H7 (cell line): Measurements from ENCODE around the gene SH2D3A. TPM values are rescaled to one million over a fixed set of nuclear protein-coding genes. Genes with fewer than 3 reads are reported as not detected.
"Not testable (repeated sequence)": the region's sequence is repeated elsewhere in the genome, so short reads cannot be mapped to it uniquely, and the experiment has no call there.

ENCODE experiments used
- DNase-seq: peaks from one replicate; pipeline ENCODE4 v3.0.0; 2012
- H3K27me3 ChIP-seq: 2 replicates; pipeline ENCODE4 v1.6.0; 2011; ENCODE audit warnings: mild to moderate bottlenecking, low read length; ENCODE audit not compliant: control insufficient read depth, insufficient read depth
- H3K36me3 ChIP-seq: replicated peaks from 2 replicates; pipeline ENCODE4 v1.5.1; 2011; ENCODE audit warnings: low read length; ENCODE audit not compliant: control insufficient read depth, insufficient read depth
- H3K4me3 ChIP-seq: 2 replicates; pipeline ENCODE4 v1.5.1; 2011; ENCODE audit warnings: low read depth, mild to moderate bottlenecking, control low read depth, low read length, moderate library complexity; ENCODE audit not compliant: insufficient read depth
- total RNA-seq: library from RNA; depleted of rRNA; stranded (reverse); fragments of >200 nt; shearing (Covaris generic); gene quantifications from 2 replicates; pipeline ENCODE4 v1.2.3, GENCODE V29; 2014; rRNA removed

Gene SH2D3A
- total RNA-seq, 1 experiment from 2014 or later, result 11.7 TPM

DNA sequence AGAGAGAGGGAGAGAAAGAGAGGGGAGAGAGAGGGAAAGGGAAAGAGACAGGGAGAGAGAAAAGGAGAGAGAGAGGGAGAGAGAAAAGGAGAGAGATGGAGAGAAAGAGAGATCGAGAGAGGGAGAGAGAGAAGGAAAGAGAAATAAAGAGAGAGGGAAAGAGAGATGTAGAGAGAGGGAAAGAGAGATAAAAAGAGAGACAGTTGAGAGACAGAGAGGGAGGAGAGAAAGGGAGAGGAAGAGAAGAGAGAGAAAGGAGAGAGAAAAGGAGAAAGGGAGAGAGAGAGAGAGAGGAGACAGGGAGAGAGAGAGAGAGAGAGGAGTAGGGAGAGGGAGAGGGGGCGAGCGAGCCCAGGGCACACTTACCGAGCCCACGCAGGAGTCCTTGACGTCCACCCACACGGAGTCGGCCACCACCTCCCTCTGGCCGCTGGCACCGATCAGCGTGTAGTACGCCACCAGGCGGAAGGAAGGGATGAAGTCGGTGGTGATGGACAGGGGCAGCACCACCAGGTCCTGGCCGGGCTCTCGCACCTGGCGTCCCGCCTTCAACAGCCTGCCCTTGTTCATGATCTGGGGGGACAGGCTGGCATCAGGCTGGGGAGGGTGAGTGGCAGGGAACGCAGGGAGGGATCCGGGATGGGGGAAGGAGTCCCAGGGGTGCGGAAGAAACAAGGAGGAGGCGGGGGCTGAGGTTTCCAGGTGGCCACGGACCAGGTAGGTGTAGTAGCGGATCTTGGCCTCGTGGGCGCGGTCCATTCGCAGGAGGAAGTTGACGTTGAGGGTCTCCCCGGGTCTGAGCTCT is 56.8 kb downstream of the SH2D3A start:
- no peaks in the 10 kb centered on the region for H3K27me3 ChIP-seq
- DNase-seq, result peak; percentile 87
- peaks cover 4% of the 10 kb centered on the region for H3K36me3 ChIP-seq
- H3K4me3 ChIP-seq, result no peak overlapping the region

DNA sequence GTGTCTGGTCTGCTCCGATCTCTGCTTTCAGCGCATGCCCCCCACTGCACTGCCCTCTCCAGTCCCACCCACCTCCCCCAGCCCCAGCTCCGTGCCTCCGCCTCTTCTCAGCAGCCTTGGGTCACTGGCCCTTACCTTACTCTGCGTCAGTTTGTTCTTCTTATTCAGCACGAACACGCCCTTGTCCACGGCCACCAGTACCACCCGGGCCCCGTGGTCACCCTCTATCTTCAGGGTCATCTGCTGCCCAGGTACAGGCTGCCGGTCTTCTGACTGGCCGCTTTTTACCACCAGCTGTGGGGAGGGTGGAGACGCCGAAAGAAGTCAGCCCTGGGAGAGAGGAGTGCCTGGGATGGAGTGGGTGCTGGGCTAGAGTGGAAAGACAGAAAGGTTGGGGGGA is 57.7 kb downstream of the SH2D3A start:
- no peak for DNase-seq
- Histone ChIP-seq H3K27me3 (no peaks in the 10 kb centered on the region), H3K4me3 (no peak overlapping the region), H3K36me3 (peaks cover 4% of the 10 kb centered on the region)

DNA sequence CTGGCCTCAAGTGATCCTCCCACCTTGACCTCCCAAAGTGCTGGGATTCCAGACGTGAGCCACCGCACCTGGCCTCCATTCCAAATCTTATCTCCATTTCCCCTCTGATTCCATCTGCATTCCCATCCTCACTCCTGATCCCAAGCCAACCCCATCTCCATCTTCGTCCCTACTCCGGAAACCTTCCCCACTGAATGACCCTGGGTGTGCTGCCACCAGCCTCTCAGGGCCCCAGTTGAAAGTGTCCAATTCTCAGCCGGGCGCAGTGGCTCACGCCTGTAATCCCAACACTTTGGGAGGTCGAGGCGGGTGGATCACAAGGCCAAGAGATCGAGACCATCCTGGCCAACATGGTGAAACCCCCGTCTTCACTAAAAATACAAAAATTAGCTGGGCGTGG is 58.3 kb downstream of the SH2D3A start:
- H3K27me3 ChIP-seq, H3K36me3 ChIP-seq, DNase-seq, H3K4me3 ChIP-seq: not testable (repeated sequence)

DNA sequence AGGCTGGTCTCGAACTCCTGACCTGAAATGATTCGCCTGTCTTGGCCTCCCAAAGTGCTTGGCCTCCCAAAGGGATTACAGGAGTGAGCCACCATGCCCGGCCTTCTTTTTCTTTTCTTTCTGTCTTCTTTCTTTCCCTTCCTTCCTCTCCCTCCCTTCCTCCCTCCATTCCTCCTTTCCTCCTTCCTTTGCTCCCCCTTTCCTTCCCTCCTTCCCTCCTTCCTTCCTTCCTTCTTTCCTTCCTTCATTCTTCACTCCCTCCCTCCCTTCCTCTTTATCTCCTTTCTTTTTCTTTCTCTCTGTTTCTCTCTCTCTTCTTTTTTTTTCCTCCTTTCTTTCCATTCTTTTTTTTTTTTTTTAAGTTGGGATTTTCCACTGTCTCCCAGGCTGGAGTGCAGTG is 58.9 kb downstream of the SH2D3A start:
- no peaks in the 10 kb centered on the region for H3K27me3 ChIP-seq
- H3K36me3 ChIP-seq, result peaks cover 4% of the 10 kb centered on the region
- no peak overlapping the region for H3K4me3 ChIP-seq
- DNase-seq, result no peak

DNA sequence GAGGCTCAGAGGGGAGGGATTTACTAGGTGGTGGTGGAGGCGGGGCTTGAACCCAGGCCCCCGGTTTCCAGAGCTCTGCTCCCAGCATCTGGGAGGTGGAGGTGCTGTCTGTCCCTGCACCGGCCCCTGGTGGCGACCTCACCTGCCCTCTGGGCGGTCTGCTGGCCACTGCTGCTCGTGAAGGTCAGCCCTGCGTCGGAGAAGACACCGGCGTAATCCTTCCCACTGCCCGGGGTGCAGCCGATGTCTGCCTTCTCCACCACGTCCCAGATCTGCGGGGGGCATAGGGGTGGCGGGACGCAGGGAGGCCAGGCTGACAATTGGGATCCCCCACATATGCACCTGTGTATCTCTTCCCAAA is 59.6 kb downstream of the SH2D3A start:
- no peaks in the 10 kb centered on the region for H3K27me3 ChIP-seq
- DNase-seq, result peak; percentile 37
- H3K36me3 ChIP-seq, result peaks cover 4% of the 10 kb centered on the region
- H3K4me3 ChIP-seq, result no peak overlapping the region

DNA sequence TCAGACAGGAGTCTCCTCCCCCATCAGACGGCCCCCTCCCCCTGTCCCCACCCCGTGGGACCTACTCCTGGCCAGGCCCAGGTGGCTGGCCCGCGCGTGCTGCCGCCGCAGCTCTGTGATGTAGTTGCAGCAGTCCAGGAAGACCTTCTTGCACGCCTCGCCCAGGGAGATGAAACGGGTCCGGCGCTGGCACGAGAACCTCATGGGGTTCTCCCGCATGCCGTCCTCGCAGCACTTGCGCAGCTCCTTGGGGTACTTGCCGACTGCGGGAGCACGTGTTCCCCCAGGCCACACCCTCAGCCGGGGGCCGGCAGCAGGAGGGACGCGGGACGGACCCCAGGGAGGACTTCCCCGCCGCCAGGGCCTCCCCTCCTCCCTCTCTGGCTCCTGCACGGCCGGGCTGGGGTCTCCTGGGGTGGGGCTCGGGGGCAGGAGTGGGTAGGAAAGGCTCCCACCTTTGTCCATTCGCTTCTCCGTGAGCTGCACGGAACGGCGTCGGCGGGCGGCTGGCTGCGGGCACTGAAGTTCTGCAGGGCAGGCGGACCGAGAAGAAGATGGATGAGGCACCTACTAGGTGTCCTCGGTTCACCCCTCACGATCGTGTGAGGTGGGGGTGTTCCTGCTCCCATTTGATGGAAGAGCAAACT is 60.1 kb downstream of the SH2D3A start:
- Histone ChIP-seq H3K36me3 (peaks cover 4% of the 10 kb centered on the region), H3K27me3 (no peaks in the 10 kb centered on the region), H3K4me3 (no peak overlapping the region)
- peak; percentile 46 for DNase-seq

DNA sequence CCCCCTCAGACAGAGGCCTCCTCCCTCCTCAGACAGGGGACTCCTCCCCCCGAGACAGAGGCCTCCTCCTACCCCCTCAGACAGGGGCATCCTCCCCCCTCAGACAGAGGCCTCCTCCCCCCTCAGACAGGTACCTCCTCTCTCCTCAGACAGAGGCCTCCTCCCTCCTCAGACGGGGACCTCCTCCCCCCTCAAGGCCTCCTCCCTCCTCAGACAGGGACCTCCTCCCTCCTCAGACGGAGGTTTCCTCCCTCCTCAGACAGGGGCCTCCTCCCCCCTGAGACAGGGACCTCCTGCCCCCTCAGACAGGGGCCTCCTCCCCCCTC is 60.6 kb downstream of the SH2D3A start:
- DNase-seq, result no peak
- H3K27me3 ChIP-seq, result no peaks in the 10 kb centered on the region
- H3K4me3 ChIP-seq, result no peak overlapping the region
- peaks cover 2% of the 10 kb centered on the region for H3K36me3 ChIP-seq

DNA sequence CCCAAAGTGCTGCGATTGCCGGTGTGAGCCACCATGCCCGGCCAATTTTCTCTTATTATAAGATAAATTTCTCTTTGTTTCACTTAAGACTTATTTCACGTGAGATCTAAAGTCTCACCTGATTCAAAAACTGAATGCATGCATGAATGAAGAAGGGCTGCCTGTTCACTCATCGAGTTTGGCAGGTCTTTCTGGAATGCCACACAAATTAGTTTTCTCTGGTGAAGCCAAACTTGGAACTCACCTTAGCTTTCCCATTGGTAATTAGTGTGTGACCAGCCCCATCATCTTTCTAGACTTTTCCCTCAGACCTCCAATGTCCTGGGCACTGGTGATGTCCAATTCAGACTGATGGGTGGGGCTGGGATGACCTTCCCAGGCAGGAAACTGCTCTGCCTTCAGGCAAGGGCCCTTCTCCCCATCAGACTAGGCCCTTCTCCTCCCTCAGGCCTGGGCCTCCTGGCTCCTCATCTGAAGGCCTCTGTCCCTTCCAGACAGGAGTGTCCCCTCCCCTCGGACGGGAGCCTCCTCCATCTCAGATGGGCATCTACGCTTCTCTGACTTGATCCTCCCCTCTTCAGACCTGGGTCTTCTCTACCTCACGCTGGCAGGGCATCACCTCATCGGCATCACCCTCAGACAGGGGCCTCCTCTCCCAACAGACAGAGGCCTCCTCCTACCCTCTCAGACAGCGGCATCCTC is 61.2 kb downstream of the SH2D3A start:
- Histone ChIP-seq H3K36me3 (peaks cover 1% of the 10 kb centered on the region; the same call in 1 of the 2 replicates), H3K4me3 (no peak overlapping the region)

More for the DNA sequence above, 61.2 kb downstream of the SH2D3A start:
- DNase-seq, result no peak
- H3K27me3 ChIP-seq, result no peaks in the 10 kb centered on the region

Other genes with a start within 250 kb of the SH2D3A start
- 1.3 and 2.6 TPM in 2 replicates for gene TNFSF9, start 236.4 kb downstream of the SH2D3A start, total RNA-seq
- gene CD70, start 176.3 kb downstream of the SH2D3A start, total RNA-seq, result 3.6 TPM in 1 of 2 replicates, not detected in the other
- gene TNFSF14, start 97.3 kb downstream of the SH2D3A start, total RNA-seq, result 0.14 TPM in 1 of 2 replicates, not detected in the other
- 13.4 and 20.2 TPM in 2 replicates for gene C3, start 46.8 kb downstream of the SH2D3A start, total RNA-seq
- 60.7 and 61.7 TPM in 2 replicates for gene GPR108, start 29.9 kb downstream of the SH2D3A start, total RNA-seq
- 84.5 and 92.2 TPM in 2 replicates for gene TRIP10, start 27.8 kb downstream of the SH2D3A start, total RNA-seq
- gene VAV1, start 5.3 kb upstream of the SH2D3A start, total RNA-seq, result 9.5 and 13.3 TPM in 2 replicates
- not detected in 2 replicates for gene ADGRE1, start 120.1 kb upstream of the SH2D3A start, total RNA-seq